Stimulated activated CD4-positive, alpha-beta T cell treated with anti-CD3 and anti-CD28 coated beads, Interleukin-1b, Interleukin-23, amount 100 ng/mL, for 48 hours (primary cell): Measurements from ENCODE around the gene MVB12B.

Experiments used
- DNase-seq: peaks from one replicate; pipeline ENCODE4 v3.0.0-alpha.2; 2020

The MVB12B gene

GRCh38 chr9:126496781-126497659, 170.4 kb downstream of the MVB12B start:
- DNase-seq: no peak

- no peak for DNase-seq
Measured at GRCh38 chr9:126497660-126498275, 171.1 kb downstream of the MVB12B start.

DNA sequence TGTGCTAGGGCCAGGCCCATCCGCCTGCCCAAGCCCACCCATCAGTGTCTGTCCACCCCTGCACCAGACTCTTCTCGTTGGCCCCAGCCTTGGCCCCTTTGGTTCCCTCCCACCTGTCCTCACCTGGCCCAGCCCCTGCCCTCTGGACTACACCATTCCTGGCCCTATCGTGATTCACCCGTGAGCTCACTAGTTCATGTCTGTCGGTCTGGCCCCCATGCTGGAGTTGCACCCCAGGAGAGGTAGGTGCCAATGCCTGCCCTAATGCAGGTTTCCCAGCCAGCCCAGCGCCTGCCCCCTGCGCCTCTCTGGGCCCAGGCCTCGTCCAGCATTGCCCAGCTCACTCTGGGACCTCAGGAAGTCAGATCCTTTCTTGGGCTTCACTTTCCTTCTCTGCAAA, 171.7 kb downstream of the MVB12B start:
- no peak for DNase-seq

- DNase-seq: no peak
Measured at GRCh38 chr9:126499005-126499910, 172.6 kb downstream of the MVB12B start.

DNA sequence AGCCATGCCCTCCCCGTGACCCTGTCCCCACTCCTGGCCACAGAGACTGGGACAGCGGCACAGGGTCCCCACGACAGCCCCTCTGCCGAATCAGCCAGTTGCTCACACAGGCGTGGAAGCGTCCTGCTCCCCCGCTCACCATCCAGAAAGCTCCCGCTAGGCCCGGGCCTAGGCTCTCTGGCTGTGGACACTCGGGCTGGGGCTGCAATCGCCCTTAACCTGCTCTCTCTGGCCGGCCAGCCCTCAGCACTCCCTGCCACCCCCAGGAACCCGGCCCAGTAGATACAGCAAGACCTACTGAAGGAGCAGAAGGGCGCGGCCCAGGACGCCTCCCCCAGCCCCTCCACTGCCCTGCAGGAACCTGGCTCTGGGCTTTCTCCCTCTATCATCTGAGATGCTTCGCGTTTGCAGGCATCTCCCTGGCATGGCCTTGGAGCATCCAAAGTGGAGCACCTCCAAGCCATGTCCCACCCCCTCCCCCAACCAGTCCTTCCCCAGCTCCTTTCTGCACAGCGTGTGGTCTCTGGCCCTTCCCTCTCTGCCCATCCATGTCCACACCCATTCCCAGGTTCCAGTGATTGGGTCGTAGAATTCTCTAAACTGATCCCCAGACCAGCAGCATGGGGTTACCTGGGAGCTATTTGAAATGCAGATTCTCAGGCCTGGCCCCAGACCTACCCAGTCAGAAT, 173.4 kb downstream of the MVB12B start:
- DNase-seq: no peak

DNA sequence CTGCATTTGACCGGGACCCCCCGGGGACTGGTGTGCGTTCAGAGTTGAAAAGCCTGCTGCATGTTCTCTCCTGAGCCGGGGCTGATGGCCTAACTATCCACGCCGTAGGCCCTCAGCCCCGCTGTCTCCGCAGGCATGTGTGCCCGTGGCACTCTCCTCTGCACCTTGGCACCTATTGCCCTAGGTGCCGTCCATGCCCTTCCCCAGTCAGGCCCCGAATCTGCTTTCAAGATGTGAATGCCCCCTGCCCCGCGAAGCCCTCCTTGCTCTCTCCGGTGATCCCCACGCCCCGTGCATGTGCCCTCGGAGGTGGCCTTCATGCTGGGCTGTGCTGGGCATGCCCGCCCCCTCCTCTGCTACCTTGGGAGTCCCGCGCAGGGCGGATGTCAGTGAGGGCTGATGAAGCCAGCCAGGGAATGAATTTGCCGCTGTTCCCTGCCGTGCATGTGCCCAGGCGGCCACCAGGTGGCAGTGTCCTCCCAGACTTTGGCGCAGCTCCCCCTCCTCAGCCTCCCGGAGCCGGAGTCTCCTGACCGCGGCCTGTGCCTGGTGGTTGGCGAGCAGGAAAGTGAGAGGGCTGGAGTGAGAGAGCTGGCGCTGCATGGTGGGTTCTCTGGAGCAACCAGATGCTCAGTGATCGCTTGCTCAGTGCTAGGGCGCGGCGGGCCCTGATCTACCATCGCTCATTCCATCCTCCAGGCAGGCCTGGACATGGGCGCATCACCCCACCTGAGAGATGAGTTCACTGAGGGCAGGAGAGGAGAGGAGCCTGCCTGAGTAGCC, 174.2 kb downstream of the MVB12B start:
- DNase-seq: peak; percentile 63

- no peak for DNase-seq
Measured at GRCh38 chr9:126501383-126502331, 175.0 kb downstream of the MVB12B start.

GRCh38 chr9:126502417-126503332, 176.0 kb downstream of the MVB12B start:
- no peak for DNase-seq

DNA sequence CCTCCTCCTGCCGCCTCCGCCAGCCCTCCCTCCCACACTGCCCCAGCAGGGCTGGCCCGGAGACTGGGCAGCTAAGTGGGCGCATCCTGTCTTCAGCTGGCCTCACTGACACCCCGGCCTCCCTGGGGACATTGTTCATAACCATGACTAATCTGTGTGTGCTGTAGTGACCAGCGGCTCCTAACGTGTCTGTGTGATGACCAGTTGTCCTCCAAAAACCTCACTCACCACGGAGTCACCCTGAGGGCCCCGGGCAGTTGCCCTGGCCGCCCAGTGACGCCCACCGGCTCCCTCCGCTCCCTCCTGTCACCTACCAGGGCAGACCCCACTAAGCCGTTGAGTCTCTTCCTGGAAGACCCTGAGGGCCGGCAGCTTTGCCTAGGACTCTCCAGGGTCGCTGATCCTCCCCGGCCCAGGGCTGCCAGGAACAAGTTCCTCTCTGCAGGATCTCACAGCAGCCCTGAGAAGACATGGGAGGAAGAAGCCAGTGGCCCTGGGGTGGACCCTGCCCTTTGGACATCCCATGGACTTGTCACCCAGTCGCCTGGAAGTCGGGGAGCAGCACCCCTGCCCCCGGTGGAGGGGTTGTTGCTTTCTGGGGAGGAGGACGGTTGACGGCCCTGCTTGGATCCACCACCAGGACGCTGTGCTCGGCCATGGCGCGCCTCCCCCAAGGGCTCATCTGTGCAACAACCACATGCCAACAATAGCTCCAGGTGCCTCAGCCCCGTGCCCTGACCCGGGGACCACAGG, 176.9 kb downstream of the MVB12B start:
- DNase-seq: no peak

- DNase-seq: no peak
Measured at GRCh38 chr9:126504086-126504976, 177.7 kb downstream of the MVB12B start.

- no peak for DNase-seq
Measured at GRCh38 chr9:126504977-126505455, 178.4 kb downstream of the MVB12B start.

DNA sequence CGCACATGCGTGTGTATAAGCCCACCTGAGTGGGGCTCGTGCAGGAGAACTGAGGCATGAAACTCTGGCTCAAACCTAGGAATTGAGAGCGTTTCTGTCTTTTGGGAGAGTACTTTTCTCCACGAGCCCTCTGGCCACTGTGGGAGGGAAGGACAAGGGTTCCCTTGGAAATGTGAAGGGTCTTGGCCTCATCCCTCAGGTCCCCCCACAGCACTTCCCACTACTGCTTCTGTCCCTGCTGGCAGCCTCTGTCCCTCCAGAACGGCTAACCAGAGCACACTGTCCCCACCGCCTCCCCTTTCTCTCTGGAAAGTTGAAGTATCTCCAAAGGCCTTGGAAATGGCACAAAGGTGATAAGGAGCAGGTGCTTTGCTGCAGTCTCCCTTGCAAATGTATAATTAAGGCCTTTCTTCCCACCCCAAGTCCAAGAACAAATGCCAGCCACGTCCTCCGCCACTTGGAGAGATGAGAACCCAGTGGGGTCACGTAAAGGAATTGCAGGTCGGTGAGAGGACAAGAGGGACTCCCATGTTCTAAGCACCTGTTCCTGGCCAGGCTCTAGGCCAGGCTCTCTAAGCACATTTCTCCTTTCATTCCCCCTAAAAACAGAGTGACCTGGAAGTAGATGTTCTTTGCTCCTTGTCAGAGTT, 179.2 kb downstream of the MVB12B start:
- DNase-seq: no peak

GRCh38 chr9:126506361-126507317, 180.0 kb downstream of the MVB12B start:
- no peak for DNase-seq

DNA sequence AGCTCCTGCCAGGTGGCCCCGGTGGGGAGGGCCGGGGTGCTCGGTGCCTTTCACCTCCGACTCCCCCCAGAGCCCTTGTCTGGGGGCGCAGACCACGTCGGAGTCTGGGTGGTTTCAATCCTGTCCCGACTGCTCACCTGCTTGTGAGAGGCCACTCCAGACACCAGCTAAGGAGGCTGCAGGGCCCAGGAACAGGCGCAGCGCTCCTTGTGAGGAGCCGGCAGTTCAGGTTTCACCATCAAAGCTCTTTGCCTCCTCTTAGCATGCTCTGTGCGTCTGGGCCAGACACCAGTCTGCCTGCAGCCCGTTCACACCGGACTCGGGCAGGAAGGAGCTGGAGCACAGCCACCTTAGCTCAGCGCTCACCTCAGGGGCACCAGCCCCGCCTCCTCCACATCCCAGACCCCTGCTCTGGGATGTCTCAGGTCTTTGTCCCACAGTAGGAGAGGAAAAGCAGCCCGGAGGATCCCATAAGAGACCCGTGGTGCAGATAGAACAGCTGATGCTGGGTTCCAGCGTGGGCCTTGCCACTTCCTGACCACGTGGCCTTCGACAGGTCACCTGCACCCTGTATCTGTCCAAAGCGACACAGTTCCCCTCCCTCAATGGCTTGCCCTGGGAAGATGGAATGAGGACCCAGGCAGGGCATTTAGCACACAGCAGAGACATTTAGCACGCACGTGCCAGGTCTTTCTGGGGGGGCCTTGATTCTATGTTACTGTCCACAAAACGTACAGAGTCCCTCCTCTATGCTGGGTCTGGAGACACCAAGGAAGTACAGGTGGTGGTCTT, 180.9 kb downstream of the MVB12B start:
- DNase-seq: no peak

DNA sequence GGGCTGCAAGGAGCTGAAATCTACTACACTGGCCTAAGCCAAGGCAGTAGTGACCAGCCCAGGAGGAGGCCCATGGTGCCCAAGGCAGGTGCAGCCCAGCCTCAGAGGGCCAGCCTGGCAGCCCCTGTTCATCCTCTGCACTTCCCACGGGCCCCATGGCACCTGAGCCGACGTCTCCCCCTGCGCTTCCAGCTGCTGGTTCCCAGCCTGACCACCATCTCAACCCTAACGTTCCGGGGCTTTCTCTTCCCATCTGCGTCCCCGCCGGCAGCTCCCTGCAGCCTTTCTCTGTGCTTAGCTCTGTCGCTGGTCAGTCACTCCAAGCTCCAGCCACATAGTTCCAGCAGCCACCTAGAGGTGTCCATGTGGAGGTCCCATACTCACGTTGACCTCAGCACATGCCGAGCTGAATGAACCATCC, 181.6 kb downstream of the MVB12B start:
- DNase-seq: no peak
